Measurements from ENCODE around the gene FGF10. TPM values are rescaled to one million over a fixed set of nuclear protein-coding genes. Genes with fewer than 3 reads are reported as not detected.

The FGF10 gene
- total RNA-seq, 4 donors from 2014 or later: 11.6 to 37.7 (median 26.7) TPM

- TF ChIP-seq, protein P1, sequence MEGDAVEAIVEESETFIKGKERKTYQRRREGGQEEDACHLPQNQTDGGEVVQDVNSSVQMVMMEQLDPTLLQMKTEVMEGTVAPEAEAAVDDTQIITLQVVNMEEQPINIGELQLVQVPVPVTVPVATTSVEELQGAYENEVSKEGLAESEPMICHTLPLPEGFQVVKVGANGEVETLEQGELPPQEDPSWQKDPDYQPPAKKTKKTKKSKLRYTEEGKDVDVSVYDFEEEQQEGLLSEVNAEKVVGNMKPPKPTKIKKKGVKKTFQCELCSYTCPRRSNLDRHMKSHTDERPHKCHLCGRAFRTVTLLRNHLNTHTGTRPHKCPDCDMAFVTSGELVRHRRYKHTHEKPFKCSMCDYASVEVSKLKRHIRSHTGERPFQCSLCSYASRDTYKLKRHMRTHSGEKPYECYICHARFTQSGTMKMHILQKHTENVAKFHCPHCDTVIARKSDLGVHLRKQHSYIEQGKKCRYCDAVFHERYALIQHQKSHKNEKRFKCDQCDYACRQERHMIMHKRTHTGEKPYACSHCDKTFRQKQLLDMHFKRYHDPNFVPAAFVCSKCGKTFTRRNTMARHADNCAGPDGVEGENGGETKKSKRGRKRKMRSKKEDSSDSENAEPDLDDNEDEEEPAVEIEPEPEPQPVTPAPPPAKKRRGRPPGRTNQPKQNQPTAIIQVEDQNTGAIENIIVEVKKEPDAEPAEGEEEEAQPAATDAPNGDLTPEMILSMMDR (IDR thresholded peaks at IDR 0.05; ENCODE audit: low read depth): no peak
Measured at GRCh38 chr5:44390351-44390750, 1.1 kb upstream of the FGF10 start.

DNA sequence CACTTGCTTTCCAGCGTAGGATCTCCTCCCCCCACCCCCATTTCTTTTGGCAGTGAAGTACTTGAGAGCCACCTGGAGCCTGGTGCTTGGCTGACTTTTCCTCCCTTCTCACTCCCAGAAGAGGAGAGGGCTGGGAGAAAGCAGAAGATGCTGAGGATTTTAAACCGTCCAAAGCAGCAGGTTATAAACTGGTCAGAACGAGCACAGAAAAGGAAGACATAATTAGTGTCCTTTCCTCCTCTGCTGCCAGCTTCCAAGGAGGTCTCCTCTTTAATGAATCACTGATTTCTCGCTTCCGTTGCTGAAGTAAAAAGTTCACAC lies 563 bp upstream of the FGF10 start:
- TF ChIP-seq, protein P1 (IDR thresholded peaks at IDR 0.05; ENCODE audit: low read depth): no peak

DNA sequence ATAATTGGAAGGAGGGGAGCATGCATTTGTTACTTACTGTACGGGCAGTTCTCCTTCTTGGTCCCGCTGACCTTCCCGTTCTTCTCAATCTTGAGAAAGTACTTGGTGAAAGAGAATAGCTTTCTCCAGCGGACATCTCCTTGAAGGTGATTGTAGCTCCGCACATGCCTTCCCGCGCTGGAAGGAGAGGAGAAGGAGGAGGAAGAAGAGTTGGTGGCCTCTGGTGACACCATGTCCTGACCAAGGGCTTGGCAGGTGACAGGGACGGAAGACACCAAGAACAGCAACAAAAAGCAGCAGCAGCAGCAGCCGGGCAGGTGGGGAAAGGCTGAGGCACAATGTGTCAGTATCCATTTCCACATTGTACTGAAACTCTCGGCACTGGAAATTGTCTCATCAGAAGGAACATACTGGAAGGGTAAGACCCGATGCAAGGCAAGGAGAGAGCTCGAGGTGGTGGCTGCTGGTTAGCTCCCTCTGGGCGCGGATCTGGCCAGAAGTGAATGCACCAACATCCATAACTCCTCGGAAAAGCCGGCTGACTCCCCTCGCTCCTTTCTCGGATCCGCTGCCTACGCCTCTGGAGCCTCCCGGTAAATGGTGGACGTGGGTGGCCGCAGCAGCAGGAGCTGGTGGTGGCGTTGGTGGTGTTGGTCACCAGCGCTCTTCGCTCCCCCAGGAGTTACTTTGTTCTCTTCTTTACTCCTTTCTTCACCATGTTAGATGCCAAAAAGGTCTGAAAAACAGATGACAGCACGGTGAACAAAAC lies 715 bp downstream of the FGF10 start:
- TF ChIP-seq, protein P1 (IDR thresholded peaks at IDR 0.05; ENCODE audit: low read depth): no peak

GRCh38 chr5:44387921-44388320 lies 1.3 kb downstream of the FGF10 start:
- TF ChIP-seq, protein P1 (IDR thresholded peaks at IDR 0.05; ENCODE audit: low read depth): no peak

DNA sequence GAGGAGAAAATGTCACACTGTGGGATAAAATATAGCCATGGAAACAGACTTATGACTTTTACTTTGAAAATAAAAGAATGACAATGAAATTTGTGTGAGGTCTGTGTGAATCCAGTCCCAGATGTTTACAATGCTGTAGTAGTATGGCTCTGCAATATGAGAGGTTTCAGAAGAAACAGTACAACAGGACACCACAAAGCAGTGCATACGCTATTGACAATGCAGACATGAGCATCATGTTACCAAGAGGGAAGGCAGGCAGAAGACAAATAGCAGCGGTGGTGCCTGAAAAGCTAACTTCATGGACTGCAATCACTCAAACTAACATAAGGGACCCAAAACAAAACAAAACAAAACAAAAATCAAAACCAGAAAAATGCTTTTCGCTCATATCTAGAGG lies 1.8 kb downstream of the FGF10 start:
- TF ChIP-seq, protein P1 (IDR thresholded peaks at IDR 0.05; ENCODE audit: low read depth): no peak

DNA sequence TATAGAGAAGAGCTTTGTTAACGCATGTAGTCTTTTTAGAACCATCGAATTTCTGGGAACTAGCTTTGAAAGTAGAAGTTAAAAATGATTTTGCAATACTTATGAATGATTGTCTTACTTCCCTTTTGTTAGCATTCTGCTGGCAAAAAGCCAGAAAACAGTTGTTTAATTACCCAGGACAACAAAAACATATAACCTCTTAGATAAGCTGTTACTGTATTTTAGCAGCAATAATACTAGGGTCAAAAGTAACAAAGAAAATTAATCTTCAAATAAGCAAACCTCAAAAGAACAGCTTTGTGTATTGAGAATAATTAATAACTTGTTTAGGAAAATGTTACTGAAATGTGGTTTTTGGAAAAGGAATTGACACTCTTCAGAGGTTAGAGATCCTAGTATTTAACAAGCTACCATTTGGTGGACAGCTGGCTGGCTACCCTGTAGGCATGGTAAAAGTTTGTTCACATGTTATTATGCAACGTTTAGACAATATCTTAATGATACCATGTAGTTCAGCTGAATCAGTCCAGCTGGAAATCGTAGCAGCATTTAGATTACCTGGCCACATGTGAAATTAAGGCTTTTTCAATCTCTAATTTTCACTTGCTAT lies 3.8 kb downstream of the FGF10 start:
- TF ChIP-seq, protein P1 (IDR thresholded peaks at IDR 0.05; ENCODE audit: low read depth): no peak

- TF ChIP-seq, protein P1 (IDR thresholded peaks at IDR 0.05; ENCODE audit: low read depth): no peak
Measured at GRCh38 chr5:44384816-44385215, 4.4 kb downstream of the FGF10 start.
